Activated naive CD4-positive, alpha-beta T cell (primary cell): ENCODE data around the gene CXCL1.

Experiments used
- DNase-seq, 4 experiments: peaks; one replicate each; lab custom pipeline; 2025; lab: John Stamatoyannopoulos, UW

Gene CXCL1

DNA sequence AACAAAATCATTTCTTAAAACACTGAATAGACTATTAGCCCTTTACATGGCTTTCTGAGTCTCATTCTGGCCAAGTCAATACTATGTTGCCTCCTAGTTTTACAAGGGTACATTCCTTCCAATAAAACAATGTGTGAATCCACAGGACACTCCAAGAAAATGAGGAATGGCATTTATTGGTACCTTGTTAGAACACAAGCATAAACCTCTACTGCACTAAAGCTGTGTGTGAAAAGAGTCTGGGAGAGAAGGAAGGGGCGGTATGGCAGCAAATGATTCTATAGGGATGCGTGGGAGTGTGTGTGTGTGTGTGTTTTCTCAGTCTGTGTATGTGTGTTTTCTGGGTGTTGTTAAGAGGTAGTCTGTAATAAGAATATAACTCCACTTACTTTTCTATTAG lies 48.9 kb downstream of the CXCL1 start:
- no peak for DNase-seq

DNA sequence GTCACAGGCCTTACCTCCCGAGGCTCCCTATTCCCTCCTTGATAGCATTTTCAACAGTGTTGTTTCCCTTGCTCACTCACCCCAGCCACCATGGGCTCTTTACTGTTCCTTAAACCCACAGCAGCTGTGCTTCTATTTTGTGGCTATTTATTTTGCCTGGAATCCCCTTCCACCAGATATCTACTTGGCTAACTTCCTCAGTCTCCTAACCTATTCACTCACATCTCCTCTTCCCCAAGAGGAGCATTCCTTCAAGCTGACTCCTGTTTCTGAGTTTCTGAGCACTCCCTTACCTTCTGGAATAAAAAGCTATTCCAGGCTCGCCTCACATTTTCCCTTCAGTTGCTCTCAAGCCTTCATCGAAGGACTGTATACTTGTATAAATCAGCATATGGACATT lies 50.5 kb downstream of the CXCL1 start:
- DNase-seq, result no peak
